SK-N-SH (cell line): ENCODE data around the gene GPR132. TPM values are rescaled to one million over a fixed set of nuclear protein-coding genes. Genes with fewer than 3 reads are reported as not detected.
"Not testable (repeated sequence)": the region's sequence is repeated elsewhere in the genome, so short reads cannot be mapped to it uniquely, and the experiment has no call there.

Experiments
- CTCF ChIA-PET: fragments of 300-600, 350-600 bp; formaldehyde crosslinking; extraction: SDS; loops from one replicate; lab custom pipeline; 2021; lab: Yijun Ruan, JAX
- POLR2A ChIA-PET: fragments of 350-600 bp; sonication (Branson Sonifier 250); formaldehyde crosslinking; extraction: SDS; loops from one replicate; lab custom pipeline; 2020; ENCODE audit warnings: antibody characterized with exemption, inconsistent platforms; lab: Yijun Ruan, JAX
- DNase-seq: peaks from one replicate; pipeline ENCODE4 v3.0.0; 2012
- H2AFZ ChIP-seq: fragments of 200-600 bp; sonication (generic); 2 replicates; pipeline ENCODE4 v1.8.1; 2016; ENCODE audit warnings: antibody characterized with exemption, mild to moderate bottlenecking, low read depth
- H3F3A ChIP-seq: fragments of 200-600 bp; sonication (generic); replicated peaks from 2 replicates; pipeline ENCODE3; 2016; ENCODE audit warnings: antibody characterized with exemption, mild to moderate bottlenecking; ENCODE audit not compliant: insufficient read depth
- H3K27ac ChIP-seq, 2 experiments: fragments of 200-500 bp in 1 of 2; fragments of 200-600 bp in 1 of 2; sonication (Bioruptor generic) in 1 of 2; sonication (generic), shearing (Covaris generic) in 1 of 2; 2 replicates each; pipeline versions ENCODE4 v1.5.1 to v1.6.1; 2014 to 2016; ENCODE audit warnings: low read depth in 2 of 2, inconsistent platforms in 1 of 2, low read length in 1 of 2, mild to moderate bottlenecking in 1 of 2, mixed read lengths in 1 of 2
- H3K27me3 ChIP-seq: fragments of 200-600 bp; sonication (generic), shearing (Covaris generic); 2 replicates; pipeline ENCODE4 v1.6.1; 2016; ENCODE audit warnings: mixed run types; ENCODE audit not compliant: insufficient read depth
- H3K36me3 ChIP-seq, 2 experiments: fragments of 200-500 bp in 1 of 2; fragments of 200-600 bp in 1 of 2; sonication (Bioruptor generic) in 1 of 2; sonication (generic) in 1 of 2; replicated peaks in 1 of 2; 2 replicates each; pipeline versions ENCODE3 to v1.5.1; 2014 to 2016; ENCODE audit warnings: low read length in 1 of 2, mild to moderate bottlenecking in 1 of 2; ENCODE audit not compliant: insufficient read depth in 2 of 2, control insufficient read depth in 1 of 2
- H3K4me1 ChIP-seq, 2 experiments: fragments of 200-500 bp in 1 of 2; fragments of 200-600 bp in 1 of 2; sonication (Bioruptor generic) in 1 of 2; sonication (generic), shearing (Covaris generic) in 1 of 2; 2 replicates each; pipeline versions ENCODE4 v1.5.1 to v1.6.1; 2014 to 2016; ENCODE audit warnings: low read depth in 1 of 2, low read length in 1 of 2, mixed run types in 1 of 2; ENCODE audit not compliant: insufficient read depth in 2 of 2, control insufficient read depth in 1 of 2
- H3K4me2 ChIP-seq: fragments of 200-600 bp; sonication (generic), shearing (Covaris generic); 2 replicates; pipeline ENCODE4 v1.6.1; 2017; ENCODE audit warnings: mixed run types
- H3K4me3 ChIP-seq, 2 experiments: fragments of 200-500 bp in 1 of 2; fragments of 200-600 bp in 1 of 2; sonication (Bioruptor generic) in 1 of 2; sonication (generic), shearing (Covaris generic) in 1 of 2; 2 replicates each; pipeline versions ENCODE4 v1.5.1 to v1.8.1; 2014 to 2016; ENCODE audit warnings: low read depth in 2 of 2, inconsistent platforms in 1 of 2, low read length in 1 of 2, mild to moderate bottlenecking in 1 of 2, mixed read lengths in 1 of 2, moderate library complexity in 1 of 2
- H3K79me2 ChIP-seq: fragments of 200-600 bp; sonication (generic); 2 replicates; pipeline ENCODE4 v1.8.1; 2017; ENCODE audit warnings: mild to moderate bottlenecking; ENCODE audit not compliant: insufficient read depth
- H3K9ac ChIP-seq: fragments of 200-600 bp; sonication (generic); 2 replicates; pipeline ENCODE4 v1.6.1; 2017; ENCODE audit warnings: mixed run types
- H3K9me2 ChIP-seq: fragments of 200-600 bp; sonication (generic); 2 replicates; pipeline ENCODE4 v1.6.1; 2017; ENCODE audit warnings: mixed run types
- H3K9me3 ChIP-seq: fragments of 200-600 bp; sonication (generic); 2 replicates; pipeline ENCODE4 v1.6.1; 2017; ENCODE audit warnings: mixed run types, mild to moderate bottlenecking, moderate library complexity
- H4K20me1 ChIP-seq: fragments of 200-600 bp; sonication (generic); 2 replicates; pipeline ENCODE4 v1.6.1; 2017; ENCODE audit warnings: mild to moderate bottlenecking, mixed run types; ENCODE audit not compliant: insufficient read depth
- FOSL2 ChIP-seq: IDR thresholded peaks from 2 replicates; pipeline ENCODE4 v1.4.0; 2012; ENCODE audit warnings: low read depth, mild to moderate bottlenecking, moderate library complexity, borderline replicate concordance
- FOXJ3 ChIP-seq: sonication (generic); formaldehyde crosslinking; IDR thresholded peaks from 2 replicates; pipeline ENCODE4 v1.5.1; 2020; ENCODE audit warnings: mild to moderate bottlenecking, missing genetic modification reagents
- GABPA ChIP-seq: IDR thresholded peaks from 2 replicates; pipeline ENCODE4 v1.4.0; 2012; ENCODE audit warnings: low read depth, mild to moderate bottlenecking
- GATA2 ChIP-seq: sonication (generic); formaldehyde crosslinking; IDR thresholded peaks from 2 replicates; pipeline ENCODE4 v1.5.0; 2020; ENCODE audit warnings: mild to moderate bottlenecking, missing genetic modification reagents
- IRF3 ChIP-seq: fragments of 150-350 bp; IDR thresholded peaks from 2 replicates; pipeline ENCODE4 v1.6.1; 2016; ENCODE audit warnings: mild to moderate bottlenecking, low read depth, low read length
- MAX ChIP-seq: IDR thresholded peaks from 2 replicates; pipeline ENCODE4 v1.4.0; 2012; ENCODE audit warnings: low read depth
- MEF2A ChIP-seq: IDR thresholded peaks from 2 replicates; pipeline ENCODE4 v1.4.0; 2012; ENCODE audit warnings: low read depth, borderline replicate concordance
- MXI1 ChIP-seq: IDR thresholded peaks from 2 replicates; pipeline ENCODE4 v1.6.1; 2012; ENCODE audit warnings: mild to moderate bottlenecking, low read depth, low read length, improper control_type of control experiment
- POLR2AphosphoS5 ChIP-seq: IDR thresholded peaks from 2 replicates; pipeline ENCODE4 v1.6.1; 2012; ENCODE audit warnings: low read depth, low read length
- RAD21 ChIP-seq: IDR thresholded peaks from 2 replicates; pipeline ENCODE4 v1.6.1; 2012; ENCODE audit warnings: mild to moderate bottlenecking, low read length
- REST ChIP-seq: IDR thresholded peaks from 2 replicates; pipeline ENCODE4 v1.6.1; 2012; ENCODE audit warnings: mild to moderate bottlenecking, low read depth, low read length, moderate library complexity
- RXRA ChIP-seq: IDR thresholded peaks from 2 replicates; pipeline ENCODE4 v1.4.0; 2012; ENCODE audit warnings: low read depth, mild to moderate bottlenecking, borderline replicate concordance
- SMC3 ChIP-seq: IDR thresholded peaks from 2 replicates; pipeline ENCODE4 v1.6.1; 2012; ENCODE audit warnings: low read depth, low read length, improper control_type of control experiment
- TAF1 ChIP-seq: IDR thresholded peaks from 2 replicates; pipeline ENCODE4 v1.6.1; 2012; ENCODE audit warnings: low read depth, mild to moderate bottlenecking, low read length, moderate library complexity, borderline replicate concordance
- TCF12 ChIP-seq: IDR thresholded peaks from 2 replicates; pipeline ENCODE4 v1.4.0; 2012
- USF1 ChIP-seq: IDR thresholded peaks from 2 replicates; pipeline ENCODE4 v1.4.0; 2012; ENCODE audit warnings: low read depth, borderline replicate concordance
- USF2 ChIP-seq: fragments of 150-350 bp; IDR thresholded peaks from 2 replicates; pipeline ENCODE4 v1.6.1; 2017; ENCODE audit warnings: antibody characterized with exemption, low read length, low read depth, borderline replicate concordance
- ZBTB33 ChIP-seq: IDR thresholded peaks from 2 replicates; pipeline ENCODE4 v1.4.0; 2012; ENCODE audit warnings: low read depth, borderline replicate concordance
- WGBS: methylation state at CpG from one replicate; pipeline ENCODE4 v1.1.6; 2017; ENCODE audit warnings: low lambda C conversion rate; 5-methylcytosine and 5-hydroxymethylcytosine counted together
- polyA plus RNA-seq, 3 experiments: library from polyadenylated mRNA; depleted of rRNA; stranded (reverse); fragments of >200 nt; gene quantifications; 2 replicates each; pipeline ENCODE4 v1.2.3, GENCODE V29; 2012

GPR132 gene
- polyA plus RNA-seq, 1 of the 3 experiments (the other 2 are of a cell fraction): not detected

GRCh38 chr14:105082703-105083102 is 17.5 kb upstream of the GPR132 start:
- no peak overlapping the region for H2AFZ ChIP-seq
- H3K79me2 ChIP-seq: no peaks in the 10 kb centered on the region
- H3K4me1 ChIP-seq: peaks cover 0 to 11% of the 10 kb centered on the region in 2 experiments; a peak in 1 of 4 replicates
- H3K36me3 ChIP-seq: no peaks in the 10 kb centered on the region
- H3K9me2 ChIP-seq: no peaks in the 10 kb centered on the region
- H3K4me3 ChIP-seq: no peak overlapping the region
- DNase-seq: no peak
- H3K27me3 ChIP-seq: no peaks in the 10 kb centered on the region
- H3K27ac ChIP-seq: no peak overlapping the region
- H3K9ac ChIP-seq: no peak overlapping the region
- 64% methylated on average over 1 of the region's 1 CpG for WGBS
- no peaks in the 10 kb centered on the region for H4K20me1 ChIP-seq
- H3F3A ChIP-seq: no peaks in the 10 kb centered on the region
- POLR2A ChIA-PET: no interaction called here
- no peak overlapping the region for H3K4me2 ChIP-seq
- CTCF ChIA-PET: interaction anchor here (1.2 to 3.3 kb wide), 2 partner anchors 8 to 119 kb away, joined by 3 to 15 read pairs; no protein-coding TSS in a partner anchor
- no peak for TF ChIP-seq GATA2 (CRISPR knock-in tag)
- TF ChIP-seq RAD21: no peak
- TF ChIP-seq POLR2AphosphoS5: no peak
- no peak for TF ChIP-seq RXRA
- no peak for TF ChIP-seq REST
- no peak for TF ChIP-seq FOXJ3 (CRISPR knock-in tag)
- TF ChIP-seq MEF2A: no peak
- TF ChIP-seq ZBTB33: no peak
- TF ChIP-seq MXI1: no peak
- no peak for TF ChIP-seq GABPA
- TF ChIP-seq SMC3: no peak
- TF ChIP-seq MAX: no peak
- no peak for TF ChIP-seq USF1
- TF ChIP-seq USF2: no peak
- TF ChIP-seq FOSL2: no peak
- TF ChIP-seq TAF1: no peak
- TF ChIP-seq IRF3: no peak
- no peak for TF ChIP-seq TCF12
- no peaks in the 10 kb centered on the region for H3K9me3 ChIP-seq

- H3K4me2 ChIP-seq, H3K9me2 ChIP-seq, H3F3A ChIP-seq, H4K20me1 ChIP-seq, H2AFZ ChIP-seq, H3K36me3 ChIP-seq, H3K27me3 ChIP-seq, DNase-seq, H3K79me2 ChIP-seq, H3K4me1 ChIP-seq, POLR2A ChIA-PET, H3K9me3 ChIP-seq, H3K4me3 ChIP-seq, H3K27ac ChIP-seq, H3K9ac ChIP-seq: not testable (repeated sequence)
- WGBS: 68% methylated on average over 8 of the region's 8 CpGs
- CTCF ChIA-PET: interaction anchor here (1.2 to 3.3 kb wide), 3 partner anchors 9 to 117 kb away, joined by 3 to 15 read pairs (median 3); no protein-coding TSS in a partner anchor
Observed at GRCh38 chr14:105081473-105081872, 16.2 kb upstream of the GPR132 start.
